Upper lobe of left lung (tissue), 6 donors: ENCODE measurements around the gene NOX4. TPM values are rescaled to one million over a fixed set of nuclear protein-coding genes. Genes with fewer than 3 reads are reported as not detected.
A peak's percentile ranks its signal among the peaks of the same experiment; 100 is the strongest.
"Not testable (repeated sequence)": the region's sequence is repeated elsewhere in the genome, so short reads cannot be mapped to it uniquely, and the experiment has no call there.

Source experiments
- ATAC-seq, 2 donors: fragments of 200-7000 bp; cut with Tn5 transposase; one replicate each; pipeline ENCODE4 v1.9.1; 2022; ENCODE audit warnings: mild to moderate bottlenecking in 2 of 2, moderate library complexity in 2 of 2; ENCODE audit not compliant: low FRiP score in 2 of 2
- DNase-seq, 2 donors: peaks; one replicate each; pipeline ENCODE4 v3.0.0-alpha.2; 2019 to 2020
- H3K27ac ChIP-seq, 4 donors: fragments of 200-600 bp; sonication (generic); one replicate each; pipeline ENCODE4 v1.5.1; 2016 to 2019
- H3K27me3 ChIP-seq, 4 donors: fragments of 200-600 bp; sonication (generic); one replicate each; pipeline ENCODE4 v1.5.1; 2017 to 2019
- H3K36me3 ChIP-seq, 4 donors: fragments of 200-600 bp; sonication (generic); one replicate each; pipeline ENCODE4 v1.5.1; 2016 to 2019
- H3K4me1 ChIP-seq, 4 donors: fragments of 200-600 bp; sonication (generic); one replicate each; pipeline ENCODE4 v1.5.1; 2018 to 2019
- H3K4me3 ChIP-seq, 4 donors: fragments of 200-600 bp; sonication (generic); one replicate each; pipeline ENCODE4 v1.5.1; 2017 to 2019; ENCODE audit warnings: mild to moderate bottlenecking in 2 of 4, moderate library complexity in 1 of 4
- H3K9me3 ChIP-seq, 4 donors: fragments of 200-600 bp; sonication (generic); one replicate each; pipeline ENCODE4 v1.5.1; 2018 to 2019
- CTCF ChIP-seq, 6 experiments: fragments of 450-650 bp in 4 of 6; fragments of 200-600 bp in 2 of 6; sonication (generic) in 2 of 6; IDR thresholded peaks; one replicate each; pipeline ENCODE4 v1.5.1; 2016 to 2019; ENCODE audit warnings: antibody characterized with exemption in 6 of 6
- EP300 ChIP-seq, 4 donors: sonication (generic); formaldehyde crosslinking; IDR thresholded peaks; one replicate each; pipeline ENCODE4 v1.5.1; 2017; ENCODE audit warnings: antibody characterized with exemption in 4 of 4, control low read depth in 2 of 4
- POLR2A ChIP-seq, 4 donors: fragments of 450-650 bp; IDR thresholded peaks; one replicate each; pipeline ENCODE4 v1.5.1; 2016 to 2017; ENCODE audit warnings: antibody characterized with exemption in 4 of 4, mild to moderate bottlenecking in 2 of 4
- POLR2AphosphoS5 ChIP-seq, 2 donors: sonication (generic); formaldehyde crosslinking; IDR thresholded peaks; one replicate each; pipeline ENCODE4 v1.5.1; 2017; ENCODE audit warnings: antibody characterized with exemption in 2 of 2
- WGBS, 2 donors: methylation state at CpG; one replicate each; pipeline ENCODE4 v1.1.5; 2017 to 2018; 5-methylcytosine and 5-hydroxymethylcytosine counted together
- total RNA-seq, 6 donors: library from RNA; depleted of rRNA in 4 of 6; stranded (reverse); fragments of >200 nt in 4 of 6; gene quantifications; one replicate each; pipeline versions ENCODE4 v1.1.0 to v1.2.1, GENCODE V29; 2016 to 2021
- donor health status: DM: no; HTN: no; CAD: no; lungs with moderate emphysema.
- donor health status: DM: no; HTN: yes; CAD: no; lungs with severe emphysema.

The NOX4 gene
- total RNA-seq, 6 donors from 2014 or later = 2.0 to 6.4 (median 3.7) TPM

DNA sequence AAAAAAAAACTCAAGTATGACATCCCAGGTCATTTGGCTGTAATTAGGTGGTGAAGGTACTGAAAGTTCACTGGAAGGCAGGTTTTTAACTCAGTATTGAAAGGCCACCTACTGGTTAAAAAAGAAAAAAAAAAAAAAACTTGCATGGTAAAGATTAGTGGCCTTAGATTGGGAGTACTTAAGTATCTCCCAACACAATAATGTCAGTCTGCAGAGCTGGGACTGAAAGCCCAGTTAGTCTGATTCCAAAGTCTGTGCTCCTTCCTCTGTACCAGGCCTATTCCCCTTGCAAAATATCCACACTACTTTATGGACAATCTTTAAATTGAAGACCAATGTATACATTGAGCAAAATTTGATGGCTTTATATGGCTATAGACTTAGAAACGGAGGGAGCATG lies 85.5 kb downstream of the NOX4 start:
- DNase-seq = no peak
- H3K27me3 ChIP-seq = no peaks in the 10 kb centered on the region
- no peaks in the 10 kb centered on the region for H3K9me3 ChIP-seq
- ATAC-seq = no peak
- TF ChIP-seq POLR2A (IDR thresholded peaks at IDR 0.05) (no peak), POLR2AphosphoS5 (IDR thresholded peaks at IDR 0.05) (no peak), EP300 (IDR thresholded peaks at IDR 0.05) (no peak), CTCF (IDR thresholded peaks at IDR 0.05) (no peak)
- H3K4me3 ChIP-seq = no peak overlapping the region
- H3K27ac ChIP-seq = no peak overlapping the region
- 84 to 91% methylated on average over 1 of the region's 1 CpG for WGBS, 2 donors
- no peaks in the 10 kb centered on the region for H3K36me3 ChIP-seq
- no peaks in the 10 kb centered on the region for H3K4me1 ChIP-seq

- H3K27me3 ChIP-seq, H3K4me1 ChIP-seq, H3K4me3 ChIP-seq, H3K9me3 ChIP-seq, H3K36me3 ChIP-seq, DNase-seq, H3K27ac ChIP-seq, ATAC-seq: not testable (repeated sequence)
- WGBS, 2 donors = 57 to 58% methylated on average over 1 of the region's 1 CpG
Observed at GRCh38 chr11:89391654-89392053, 99.5 kb downstream of the NOX4 start.

DNA sequence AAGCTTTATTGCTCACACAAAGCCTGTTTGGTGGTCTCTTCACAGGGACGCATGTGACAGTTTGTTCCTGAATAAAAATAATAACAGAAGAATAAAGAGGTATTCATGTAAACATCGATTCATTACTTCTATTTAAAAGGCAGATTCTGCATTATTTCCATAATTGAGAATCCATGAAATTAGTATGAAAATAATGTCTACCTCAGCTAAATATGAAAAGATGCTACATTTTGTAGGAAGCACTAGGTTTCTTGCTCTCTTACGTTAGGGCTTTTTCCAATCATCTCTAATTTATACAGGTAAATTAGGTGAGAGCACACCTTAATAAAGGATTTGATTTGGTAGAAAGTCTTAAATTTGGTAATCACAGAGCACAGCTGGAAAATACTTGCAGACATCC lies 103.7 kb downstream of the NOX4 start:
- not testable (repeated sequence) for ATAC-seq, DNase-seq, H3K27ac ChIP-seq, H3K36me3 ChIP-seq, H3K27me3 ChIP-seq, H3K4me3 ChIP-seq, H3K4me1 ChIP-seq
- H3K9me3 ChIP-seq = peaks cover 0 to 15% (median 5%) of the 10 kb centered on the region in 4 donors
- WGBS, 2 donors = 90 to 94% methylated on average over 3 of the region's 3 CpGs

GRCh38 chr11:89382986-89383385 lies 108.2 kb downstream of the NOX4 start:
- ATAC-seq, DNase-seq, H3K4me3 ChIP-seq, H3K4me1 ChIP-seq, H3K36me3 ChIP-seq, H3K27ac ChIP-seq, H3K27me3 ChIP-seq: not testable (repeated sequence)
- WGBS, 2 donors = 86 to 88% methylated on average over 4 to 6 of the region's 6 CpGs
- peaks cover 0 to 15% (median 5%) of the 10 kb centered on the region in 4 donors for H3K9me3 ChIP-seq

DNA sequence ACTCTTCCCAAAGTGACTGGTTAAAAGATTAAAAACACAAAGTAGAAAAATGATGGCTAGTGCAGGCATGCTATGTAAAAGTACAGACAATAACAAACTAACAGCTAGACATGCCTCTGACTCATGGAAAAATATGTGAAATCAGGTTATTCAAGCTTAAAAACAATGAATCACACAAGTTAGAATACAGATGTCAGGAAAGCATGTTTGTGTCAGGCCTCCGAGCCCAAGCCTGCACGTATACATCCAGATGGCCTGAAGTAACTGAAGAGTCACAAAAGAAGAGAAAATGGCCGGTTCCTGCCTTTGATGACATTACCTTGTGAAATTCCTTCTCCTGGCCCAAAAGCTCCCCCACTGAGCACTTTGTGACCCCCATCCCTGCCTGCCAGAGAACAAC lies 110.1 kb downstream of the NOX4 start:
- H3K9me3 ChIP-seq = peaks cover 0 to 15% (median 5%) of the 10 kb centered on the region in 4 donors
- no peak overlapping the region for H3K4me3 ChIP-seq
- peak in 1 of 2 donors; percentile 85 for ATAC-seq
- no peaks in the 10 kb centered on the region for H3K36me3 ChIP-seq
- H3K27me3 ChIP-seq = no peaks in the 10 kb centered on the region
- TF ChIP-seq EP300 (IDR thresholded peaks at IDR 0.05) (no peak), POLR2AphosphoS5 (IDR thresholded peaks at IDR 0.05) (no peak), POLR2A (IDR thresholded peaks at IDR 0.05) (no peak), CTCF (IDR thresholded peaks at IDR 0.05) (no peak)
- DNase-seq = no peak
- 75 to 82% methylated on average over 3 of the region's 3 CpGs for whole genome bisulfite sequencing, 2 donors
- no peaks in the 10 kb centered on the region for H3K4me1 ChIP-seq
- no peak overlapping the region for H3K27ac ChIP-seq

DNA sequence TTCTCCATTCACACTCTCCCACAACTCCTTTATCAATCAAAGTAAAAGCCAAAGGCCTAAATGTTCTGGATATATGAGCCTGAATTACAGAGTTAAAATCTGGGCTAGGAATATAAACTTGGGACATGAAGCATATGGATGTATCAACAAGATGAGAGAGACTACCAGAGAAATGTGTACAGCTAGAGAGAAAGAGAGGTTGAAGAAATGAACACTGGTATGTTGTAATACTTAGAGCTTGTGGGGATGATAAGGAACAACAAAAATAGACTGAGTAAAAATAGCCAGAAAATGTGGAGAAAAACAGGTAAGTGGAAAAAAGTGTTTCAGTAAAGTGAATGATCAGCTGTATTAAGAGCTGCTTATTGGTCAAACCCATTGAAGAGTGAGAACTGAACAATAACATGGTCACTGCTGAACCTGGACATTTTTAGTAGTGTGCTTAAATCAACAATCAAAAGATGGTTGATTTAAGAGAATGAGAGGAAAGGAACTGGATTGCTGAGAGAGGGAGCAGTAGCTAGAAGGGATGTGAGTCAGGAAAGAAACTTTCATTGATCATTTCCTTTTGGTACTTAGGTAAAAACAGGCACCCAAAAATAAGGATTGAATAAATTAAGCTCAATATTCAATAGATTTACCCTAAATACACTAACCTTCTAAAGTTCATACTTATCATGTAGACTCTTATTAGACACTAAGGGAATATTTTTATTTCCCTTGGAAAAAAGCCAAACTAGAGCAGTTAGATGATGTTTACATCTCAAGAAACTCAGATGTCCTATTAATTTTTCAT lies 111.0 kb downstream of the NOX4 start:
- H3K4me3 ChIP-seq, ATAC-seq, H3K27ac ChIP-seq, H3K27me3 ChIP-seq, H3K4me1 ChIP-seq, H3K36me3 ChIP-seq, DNase-seq: not testable (repeated sequence)
- peaks cover 0 to 11% (median 3%) of the 10 kb centered on the region in 4 donors for H3K9me3 ChIP-seq

- WGBS, 2 donors = 79% methylated on average over 1 of the region's 1 CpG
- H3K36me3 ChIP-seq, DNase-seq, H3K9me3 ChIP-seq, H3K27me3 ChIP-seq, ATAC-seq, H3K4me1 ChIP-seq, H3K4me3 ChIP-seq, H3K27ac ChIP-seq: not testable (repeated sequence)
Observed at GRCh38 chr11:89378986-89379385, 112.2 kb downstream of the NOX4 start.

DNA sequence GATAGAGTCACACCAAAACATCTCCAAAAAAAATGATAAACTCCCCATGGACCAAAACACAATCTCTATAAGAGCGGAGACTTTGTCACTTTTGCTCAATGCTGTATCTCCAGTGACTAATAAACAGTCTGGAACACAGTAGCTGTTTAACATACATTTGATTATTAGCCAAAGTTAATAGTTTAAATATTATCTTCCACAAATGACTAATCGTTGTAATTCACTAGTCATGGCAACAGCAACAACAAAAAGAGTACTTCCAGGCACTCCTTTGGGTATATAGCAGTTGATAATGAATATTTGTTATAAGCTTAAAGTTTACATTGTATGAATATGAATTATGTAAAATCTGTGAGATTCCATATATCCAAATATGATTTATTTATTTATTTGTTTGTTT lies 121.8 kb downstream of the NOX4 start:
- H3K27ac ChIP-seq, DNase-seq, H3K36me3 ChIP-seq, H3K4me3 ChIP-seq, ATAC-seq, H3K27me3 ChIP-seq, H3K9me3 ChIP-seq, H3K4me1 ChIP-seq: not testable (repeated sequence)
- 85% methylated on average over 2 of the region's 2 CpGs for WGBS, 2 donors

DNA sequence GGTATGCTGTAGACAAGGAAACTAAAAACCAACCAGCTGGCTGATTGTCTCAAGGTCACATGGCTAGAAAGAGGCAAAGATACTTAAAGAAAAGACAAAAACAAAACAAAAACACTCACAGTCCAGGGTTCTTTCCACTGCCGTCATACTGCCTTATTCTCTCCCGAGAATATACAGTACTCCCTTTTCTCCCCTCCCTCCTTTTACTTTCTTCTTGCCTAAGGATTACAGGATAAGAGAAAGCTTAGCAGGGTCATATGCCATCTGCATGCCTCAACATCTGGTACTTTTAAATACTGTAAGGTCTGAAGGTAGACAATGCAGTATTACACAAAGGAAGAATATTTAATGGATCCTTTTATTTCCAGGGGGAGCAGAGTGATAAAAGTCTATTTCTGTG lies 126.3 kb downstream of the NOX4 start:
- H3K27me3 ChIP-seq, ATAC-seq, DNase-seq, H3K4me3 ChIP-seq, H3K9me3 ChIP-seq, H3K27ac ChIP-seq, H3K36me3 ChIP-seq, H3K4me1 ChIP-seq: not testable (repeated sequence)
- WGBS, 2 donors = 83 to 84% methylated on average over 2 of the region's 2 CpGs
